ENCODE measurements around the gene XPO1.
"Not testable (repeated sequence)": the region's sequence is repeated elsewhere in the genome, so short reads cannot be mapped to it uniquely, and the experiment has no call there.

The XPO1 gene

GRCh38 chr2:61470122-61470951, 67.8 kb downstream of the XPO1 start:
- DNase-seq (ENCODE audit: insufficient read length, low spot score) (peak; percentile 71), FAIRE-seq (no peak)

- DNase-seq (ENCODE audit: insufficient read length, low spot score) (no peak), FAIRE-seq (no peak)
Observed at GRCh38 chr2:61469424-61470121, 68.6 kb downstream of the XPO1 start.

DNA sequence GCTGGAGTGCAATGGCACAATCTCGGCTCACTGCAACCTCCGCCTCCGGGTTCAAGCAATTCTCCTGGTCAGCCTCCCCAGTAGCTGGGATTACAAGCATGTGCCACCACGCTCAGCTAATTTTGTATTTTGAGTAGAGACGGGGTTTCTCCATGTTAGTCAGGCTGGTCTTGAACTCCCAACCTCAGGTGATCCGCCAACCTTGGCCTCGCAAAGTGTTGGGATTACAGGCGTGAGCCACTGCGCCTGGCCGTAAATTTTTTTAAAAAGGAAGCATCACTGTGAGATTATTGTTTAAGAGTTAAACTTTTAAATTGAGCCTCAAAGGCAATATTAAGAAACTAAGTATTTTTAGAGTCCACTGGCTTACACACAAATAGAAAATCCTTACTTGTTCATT, 69.9 kb downstream of the XPO1 start:
- not testable (repeated sequence) for FAIRE-seq; DNase-seq (ENCODE audit: insufficient read length, low spot score)

- DNase-seq (ENCODE audit: insufficient read length, low spot score) (no peak), FAIRE-seq (peak; percentile 21)
Observed at GRCh38 chr2:61465045-61465444, 73.1 kb downstream of the XPO1 start.

DNA sequence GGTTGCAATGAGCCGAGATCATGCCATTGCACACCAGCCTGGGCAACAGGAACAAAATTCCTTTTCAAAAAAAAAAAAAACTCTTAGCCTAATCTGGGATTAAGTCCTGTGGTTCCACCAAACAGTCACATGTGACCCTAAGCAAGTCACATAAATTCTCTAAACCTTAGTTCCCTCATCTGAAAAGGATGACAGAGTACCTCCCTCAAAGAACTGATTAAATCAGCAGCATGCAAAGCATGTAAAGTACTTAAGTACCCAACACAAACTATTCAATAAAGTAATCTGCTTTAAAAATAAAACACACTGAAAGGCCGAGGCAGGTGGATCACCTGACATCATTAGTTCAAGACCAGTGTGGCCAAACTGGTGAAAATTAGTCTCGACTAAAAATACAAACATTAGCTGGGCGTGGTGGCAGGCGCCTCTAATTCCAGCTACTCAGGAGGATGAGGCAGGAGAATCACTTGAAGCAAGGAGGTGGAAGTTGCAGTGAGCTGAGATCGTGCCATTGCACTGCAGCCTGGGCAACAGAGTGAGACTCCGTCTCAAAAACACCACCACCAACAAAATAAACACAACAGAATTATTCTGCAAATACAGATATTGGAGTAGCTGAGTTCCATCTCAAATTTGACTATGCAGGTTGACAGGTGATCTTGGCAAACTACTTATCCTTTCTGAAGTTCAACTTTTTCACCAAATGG, 74.2 kb downstream of the XPO1 start:
- FAIRE-seq = no peak
- no peak for DNase-seq (ENCODE audit: insufficient read length, low spot score)

DNA sequence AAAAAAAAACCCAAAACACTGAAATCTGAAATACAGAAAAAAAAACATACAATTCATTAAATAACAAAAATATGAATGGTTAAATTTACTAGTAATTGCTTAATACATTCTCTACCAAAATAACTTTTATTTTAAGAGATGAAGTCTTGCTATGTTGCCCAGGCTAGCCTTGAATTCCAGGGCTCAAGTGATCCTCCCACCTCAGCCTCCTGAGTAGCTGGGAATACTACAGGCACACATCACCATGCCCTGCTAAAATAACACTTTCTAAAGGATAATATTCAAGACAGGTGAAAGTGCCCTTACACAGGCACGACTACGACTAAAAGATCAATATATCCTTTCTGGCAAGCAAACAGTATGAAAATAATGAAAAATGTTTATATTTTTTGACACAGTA, 76.8 kb downstream of the XPO1 start:
- DNase-seq (ENCODE audit: insufficient read length, low spot score) (no peak), FAIRE-seq (no peak)

- FAIRE-seq = no peak
- no peak for DNase-seq (ENCODE audit: insufficient read length, low spot score)
Observed at GRCh38 chr2:61460163-61460562, 78.0 kb downstream of the XPO1 start.

GRCh38 chr2:61456746-61457420, 81.3 kb downstream of the XPO1 start:
- no peak for FAIRE-seq
- no peak for DNase-seq (ENCODE audit: insufficient read length, low spot score)

GRCh38 chr2:61456070-61456745, 81.9 kb downstream of the XPO1 start:
- DNase-seq (ENCODE audit: insufficient read length, low spot score) = no peak
- FAIRE-seq = no peak

DNA sequence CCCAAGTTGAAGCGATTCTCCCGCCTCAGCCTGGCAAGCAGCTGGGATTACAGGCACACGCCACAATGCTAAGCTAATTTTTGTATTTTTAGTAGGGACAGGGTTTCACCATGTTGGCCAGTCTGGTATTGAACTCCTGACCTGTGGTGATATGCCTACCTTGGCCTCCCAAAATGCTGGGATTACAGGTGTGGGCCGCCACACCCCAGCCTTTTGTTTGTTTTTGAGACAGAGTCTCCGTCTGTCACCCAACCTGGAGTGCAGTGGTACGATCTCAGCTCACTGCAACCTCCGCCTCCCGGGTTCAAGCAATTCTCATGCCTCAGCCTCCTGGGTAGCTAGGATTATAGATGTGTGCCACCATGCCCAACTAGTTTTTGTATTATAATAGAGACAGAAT, 83.2 kb downstream of the XPO1 start:
- FAIRE-seq; DNase-seq (ENCODE audit: insufficient read length, low spot score): not testable (repeated sequence)

GRCh38 chr2:61454383-61454782, 83.8 kb downstream of the XPO1 start:
- FAIRE-seq (no peak), DNase-seq (ENCODE audit: insufficient read length, low spot score) (no peak)

GRCh38 chr2:61452392-61452791, 85.8 kb downstream of the XPO1 start:
- no peak for DNase-seq (ENCODE audit: insufficient read length, low spot score)
- FAIRE-seq = no peak

DNA sequence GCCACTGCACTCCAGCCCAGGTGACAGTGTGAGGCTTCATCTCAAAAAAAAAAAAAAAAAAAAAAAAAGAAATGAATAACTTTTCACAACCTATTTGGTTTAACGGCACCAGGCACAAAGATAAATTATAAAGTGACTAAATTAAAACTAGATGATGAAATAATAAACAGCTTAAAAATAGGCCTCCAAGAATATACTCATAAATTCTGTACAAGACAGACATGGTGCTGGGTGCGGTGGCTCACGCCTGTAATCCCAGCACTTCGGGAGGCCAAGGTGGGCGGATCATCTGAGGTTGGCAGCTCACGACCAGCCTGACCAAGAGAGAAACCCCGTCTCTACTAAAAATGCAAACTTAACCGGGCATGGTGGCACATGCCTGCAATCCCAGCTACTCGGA, 87.0 kb downstream of the XPO1 start:
- FAIRE-seq (no peak), DNase-seq (ENCODE audit: insufficient read length, low spot score) (no peak)

GRCh38 chr2:61450144-61450543, 88.0 kb downstream of the XPO1 start:
- no peak for FAIRE-seq
- DNase-seq (ENCODE audit: insufficient read length, low spot score) = no peak

GRCh38 chr2:61448229-61448628, 89.9 kb downstream of the XPO1 start:
- FAIRE-seq (no peak), DNase-seq (ENCODE audit: insufficient read length, low spot score) (no peak)

DNA sequence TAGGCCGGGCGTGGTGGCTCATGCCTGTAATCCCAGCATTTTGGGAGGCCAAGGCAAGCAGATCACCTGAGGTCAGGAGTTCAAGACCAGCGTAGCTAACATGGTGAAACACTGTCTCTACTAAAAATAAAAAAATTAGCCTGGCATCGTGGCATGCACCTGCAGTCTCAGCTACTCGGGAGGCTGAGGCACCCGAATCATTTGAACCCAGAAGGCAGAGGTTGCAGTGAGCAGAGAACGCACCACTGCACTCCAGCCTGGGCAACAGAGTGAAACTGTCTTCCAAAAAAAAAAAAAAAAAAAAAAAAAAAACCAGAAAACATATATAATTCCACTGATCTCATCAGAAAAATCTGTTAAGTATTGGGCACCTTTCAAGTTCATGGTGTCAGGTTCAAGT, 91.2 kb downstream of the XPO1 start:
- FAIRE-seq; DNase-seq (ENCODE audit: insufficient read length, low spot score): not testable (repeated sequence)

- FAIRE-seq (peak; percentile 89), DNase-seq (ENCODE audit: insufficient read length, low spot score) (peak; percentile 21)
Observed at GRCh38 chr2:61443342-61444041, 94.7 kb downstream of the XPO1 start.

DNA sequence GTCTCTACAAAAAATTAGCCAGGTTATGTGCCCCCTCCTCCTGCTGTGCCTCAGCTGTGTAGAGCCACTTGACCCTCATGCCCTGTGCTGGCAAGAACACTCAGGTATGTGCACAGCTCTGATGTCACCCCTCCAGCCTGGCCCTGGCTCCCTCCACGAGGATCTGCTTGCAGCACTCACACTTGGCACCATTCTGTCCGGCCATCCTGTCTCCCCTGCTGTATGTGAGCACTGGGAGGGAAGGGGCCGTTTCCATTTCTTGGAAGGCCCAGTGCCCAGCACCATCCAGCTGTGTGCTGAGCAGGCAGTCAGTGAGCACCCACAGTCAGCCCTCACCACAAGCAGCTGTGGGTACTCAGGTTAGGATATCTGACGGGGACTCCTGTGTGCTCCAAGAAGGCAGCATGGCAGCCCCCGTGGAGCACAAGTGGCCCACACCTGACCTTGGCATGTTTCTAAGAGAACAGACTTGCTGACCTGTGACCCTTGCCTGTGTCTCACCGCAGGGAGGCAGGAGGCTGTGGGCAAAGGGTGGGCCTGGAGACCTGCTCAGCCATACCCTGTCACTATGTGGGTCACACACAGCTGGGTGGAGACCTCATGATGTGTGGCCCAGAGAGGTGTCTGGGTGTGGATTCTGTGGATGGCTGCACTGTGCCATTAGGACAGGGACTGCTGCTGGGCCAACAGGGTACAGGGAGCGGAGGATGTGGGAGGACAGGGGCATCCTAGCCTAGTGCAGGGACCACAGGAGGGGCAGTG, 98.7 kb downstream of the XPO1 start:
- no peak for DNase-seq (ENCODE audit: insufficient read length, low spot score)
- no peak for FAIRE-seq

GRCh38 chr2:61438670-61439069, 99.5 kb downstream of the XPO1 start:
- FAIRE-seq = no peak

More at GRCh38 chr2:61438670-61439069, 99.5 kb downstream of the XPO1 start:
- DNase-seq (ENCODE audit: insufficient read length, low spot score) = no peak
